ENCODE measurements around the gene NSMCE3.

NSMCE3 gene

GRCh38 chr15:29269485-29270168 lies at the start of gene NSMCE3:
Gene NSMCE3, minus strand, starts transcription at chr15:29269822. Its CDS starts 117 bp downstream, at chr15:29269705.
- peak; percentile 68 for DNase-seq (ENCODE audit: low spot score)

GRCh38 chr15:29316422-29316821 lies 46.8 kb upstream of the NSMCE3 start:
- no peak for DNase-seq (ENCODE audit: low spot score)

GRCh38 chr15:29312387-29312786 lies 42.8 kb upstream of the NSMCE3 start:
- no peak for DNase-seq (ENCODE audit: low spot score)

DNA sequence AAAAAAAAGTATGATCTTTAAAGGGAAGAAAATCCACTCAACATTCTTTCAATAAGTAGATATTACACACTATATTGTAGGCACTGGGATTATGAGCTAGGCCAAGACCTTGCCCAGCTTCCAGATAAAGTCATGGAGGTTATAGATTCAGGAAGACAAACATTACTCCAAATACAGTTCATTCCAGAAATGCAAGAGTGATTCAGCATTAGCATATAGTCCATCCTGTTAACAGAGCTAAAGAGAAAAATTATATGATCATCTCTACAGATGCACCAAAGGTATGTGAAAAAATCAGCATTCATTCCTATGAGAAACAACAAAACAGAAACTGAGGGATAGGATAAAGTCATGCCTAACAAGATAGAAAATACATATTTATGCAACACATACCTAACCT lies 42.1 kb upstream of the NSMCE3 start:
- DNase-seq (ENCODE audit: low spot score), result no peak

- no peak for DNase-seq (ENCODE audit: low spot score)
Observed at GRCh38 chr15:29309139-29309538, 39.5 kb upstream of the NSMCE3 start.

DNA sequence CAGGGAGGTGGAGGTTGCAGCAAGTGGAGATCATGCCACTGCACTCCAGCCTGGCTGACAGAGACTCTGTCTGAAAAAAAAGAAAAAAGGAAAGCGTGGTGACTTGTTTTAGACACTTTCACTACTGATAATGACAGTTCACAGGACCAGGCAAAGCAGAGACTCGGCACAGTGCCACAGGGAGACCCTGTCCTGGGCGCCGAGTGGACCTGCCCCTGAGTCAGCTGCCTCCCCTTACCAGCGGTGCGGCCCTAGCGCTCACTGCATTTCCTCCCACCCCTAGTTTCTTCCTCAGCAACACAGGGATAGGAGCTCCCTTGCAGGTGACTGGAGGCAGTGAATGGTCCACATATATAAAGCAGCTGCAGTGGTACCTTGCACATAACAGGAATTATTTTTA lies 38.7 kb upstream of the NSMCE3 start:
- no peak for DNase-seq (ENCODE audit: low spot score)

- DNase-seq (ENCODE audit: low spot score), result no peak
Observed at GRCh38 chr15:29305556-29305955, 35.9 kb upstream of the NSMCE3 start.

DNA sequence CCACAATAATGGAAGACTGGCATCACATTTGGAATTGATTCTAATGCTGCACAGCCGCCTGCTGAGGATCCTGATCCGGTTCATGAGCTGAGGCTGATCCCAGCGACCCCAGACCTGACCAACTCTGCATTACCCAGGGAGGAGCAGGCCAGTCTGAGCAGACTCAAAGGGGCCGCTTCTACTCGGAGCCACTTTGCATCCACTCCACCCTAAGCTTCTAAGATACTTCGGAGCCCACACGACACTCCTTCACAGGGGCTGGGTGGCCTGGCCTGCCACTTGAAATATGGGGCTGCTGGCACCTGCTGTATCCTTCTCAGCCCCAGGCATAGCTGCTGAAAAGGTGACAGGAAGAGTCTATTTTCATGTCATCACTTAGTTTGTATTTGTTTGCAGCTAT lies 33.2 kb upstream of the NSMCE3 start:
- no peak for DNase-seq (ENCODE audit: low spot score)

DNA sequence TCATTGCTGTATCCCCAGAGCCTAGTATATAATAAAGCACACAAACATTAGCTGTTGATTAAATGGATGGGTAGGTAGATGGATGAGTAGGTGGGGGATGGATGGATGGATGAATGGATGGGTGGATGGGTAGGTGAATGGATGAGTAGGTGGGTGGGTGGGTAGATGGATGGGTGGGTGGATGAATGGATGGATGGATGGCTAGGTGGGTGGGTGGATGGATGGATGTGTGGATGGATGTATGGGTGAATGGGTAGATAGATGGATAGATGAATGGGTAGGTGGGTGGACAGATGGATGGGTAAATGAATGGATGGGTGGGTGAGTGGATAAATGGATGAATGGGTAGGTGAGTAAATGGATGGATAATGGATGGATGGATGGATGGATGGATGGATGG lies 30.2 kb upstream of the NSMCE3 start:
- no peak for DNase-seq (ENCODE audit: low spot score)

DNA sequence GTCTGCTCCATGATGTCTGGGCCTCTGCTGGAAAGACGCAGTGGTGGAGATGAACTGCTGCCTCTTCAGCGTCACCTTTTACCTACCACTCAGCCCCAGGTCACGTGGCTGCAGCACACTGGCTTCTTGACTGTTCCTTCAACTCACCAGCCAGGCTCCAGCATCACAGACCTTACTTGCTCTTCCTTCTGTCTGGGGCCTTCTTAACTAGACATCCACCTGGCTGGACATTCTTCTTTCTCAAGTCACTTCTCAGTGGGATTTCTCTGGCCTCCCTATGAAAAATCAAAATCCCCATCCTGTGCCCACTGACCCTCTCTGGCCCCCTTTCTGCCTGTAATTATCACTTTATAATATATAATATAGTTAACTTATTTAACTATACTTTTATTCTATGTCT lies 29.7 kb upstream of the NSMCE3 start:
- DNase-seq (ENCODE audit: low spot score), result no peak

- no peak for DNase-seq (ENCODE audit: low spot score)
Observed at GRCh38 chr15:29294732-29295325, 25.2 kb upstream of the NSMCE3 start.

DNA sequence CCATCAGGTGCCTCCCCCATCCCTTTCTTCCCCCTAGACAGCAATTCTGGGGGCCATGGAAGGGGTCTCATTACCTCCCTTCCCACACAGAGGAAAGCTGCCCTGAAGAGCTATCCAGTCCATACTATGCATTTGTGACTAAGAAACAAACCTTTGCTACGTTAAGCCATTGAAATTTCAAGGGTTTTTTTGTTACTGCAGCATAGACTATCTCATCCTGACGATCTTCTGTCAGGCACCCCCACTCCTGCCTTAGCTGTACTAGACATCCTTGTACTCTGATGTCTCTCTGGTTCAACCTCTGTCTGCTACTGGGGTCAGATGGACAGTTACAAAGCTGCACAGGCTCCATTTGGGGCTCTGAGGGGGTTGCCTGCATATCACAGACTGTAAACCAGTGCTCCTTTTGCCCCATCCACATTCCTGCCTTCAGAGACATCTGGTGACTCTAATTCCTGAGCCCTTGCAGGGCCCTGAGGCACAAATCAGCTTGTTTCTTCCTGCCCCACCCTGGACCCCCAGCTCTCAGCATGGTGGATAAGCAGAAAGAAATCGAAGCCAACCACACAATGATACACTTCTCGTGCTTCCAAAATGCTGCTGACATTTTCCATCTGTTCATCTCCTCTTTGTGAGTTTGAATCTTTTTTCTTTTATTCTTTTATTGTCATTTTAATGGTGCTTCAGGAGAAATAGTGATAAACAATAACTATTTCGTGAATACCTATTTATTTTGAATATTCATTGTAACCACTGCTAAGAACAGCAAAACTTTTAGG lies 21.6 kb upstream of the NSMCE3 start:
- DNase-seq (ENCODE audit: low spot score), result no peak

DNA sequence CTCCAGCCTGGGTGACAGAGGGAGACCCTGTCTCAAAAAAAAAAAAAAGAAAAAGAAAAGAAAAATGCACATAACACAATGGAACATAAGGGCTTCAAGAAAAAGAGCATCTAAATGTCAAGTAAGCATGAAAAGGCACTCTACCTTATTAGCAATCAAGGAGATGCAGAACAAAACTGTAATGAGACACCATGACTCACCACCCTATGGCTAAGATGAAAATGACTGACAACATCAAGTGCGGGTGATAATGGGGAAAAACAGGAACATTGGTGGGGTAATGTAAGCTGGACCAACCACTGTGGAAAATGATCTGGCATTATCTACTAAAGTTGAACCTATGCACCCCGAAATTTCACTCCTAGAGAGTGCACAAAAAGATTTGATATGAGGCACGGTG lies 19.6 kb upstream of the NSMCE3 start:
- no peak for DNase-seq (ENCODE audit: low spot score)

GRCh38 chr15:29285386-29285785 lies 15.8 kb upstream of the NSMCE3 start:
- DNase-seq (ENCODE audit: low spot score), result no peak

DNA sequence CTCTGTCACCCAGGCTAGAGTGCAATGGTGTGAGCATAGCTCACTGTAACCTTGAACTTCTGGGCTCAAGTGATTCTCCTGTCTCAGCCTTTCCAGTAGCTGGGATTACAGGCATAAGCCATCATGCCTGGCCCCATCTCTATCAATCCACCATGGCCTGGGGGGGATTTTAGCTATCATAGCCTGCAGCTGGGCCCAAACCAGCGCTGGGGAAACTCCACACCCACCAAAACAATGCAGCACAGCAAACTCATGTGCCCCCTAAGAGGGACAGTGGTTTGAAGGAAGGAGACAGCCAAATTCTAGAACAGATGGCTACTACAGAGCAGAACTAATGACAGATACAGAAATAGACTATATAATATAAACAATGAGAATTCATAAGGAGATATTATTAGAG lies 13.8 kb upstream of the NSMCE3 start:
- no peak for DNase-seq (ENCODE audit: low spot score)

DNA sequence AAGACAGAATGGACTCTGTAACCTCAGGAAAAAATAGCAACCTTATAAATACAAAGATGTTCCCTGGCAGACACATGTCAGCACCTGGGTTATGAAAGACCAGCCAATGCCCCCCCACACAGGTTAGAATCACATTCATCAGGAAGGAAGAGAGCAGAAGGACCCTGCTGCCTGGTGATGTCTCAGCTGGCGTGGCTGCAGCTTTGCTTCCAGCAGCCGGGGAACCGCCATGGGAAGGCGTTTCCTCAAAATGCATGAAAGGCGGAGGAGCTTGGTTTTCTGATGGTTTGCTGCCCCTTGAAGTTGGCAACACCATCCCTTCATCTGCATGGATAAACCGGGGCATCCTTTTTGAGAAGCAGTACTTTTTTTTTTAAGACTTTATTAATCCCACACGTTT lies 10.9 kb upstream of the NSMCE3 start:
- DNase-seq (ENCODE audit: low spot score), result no peak

DNA sequence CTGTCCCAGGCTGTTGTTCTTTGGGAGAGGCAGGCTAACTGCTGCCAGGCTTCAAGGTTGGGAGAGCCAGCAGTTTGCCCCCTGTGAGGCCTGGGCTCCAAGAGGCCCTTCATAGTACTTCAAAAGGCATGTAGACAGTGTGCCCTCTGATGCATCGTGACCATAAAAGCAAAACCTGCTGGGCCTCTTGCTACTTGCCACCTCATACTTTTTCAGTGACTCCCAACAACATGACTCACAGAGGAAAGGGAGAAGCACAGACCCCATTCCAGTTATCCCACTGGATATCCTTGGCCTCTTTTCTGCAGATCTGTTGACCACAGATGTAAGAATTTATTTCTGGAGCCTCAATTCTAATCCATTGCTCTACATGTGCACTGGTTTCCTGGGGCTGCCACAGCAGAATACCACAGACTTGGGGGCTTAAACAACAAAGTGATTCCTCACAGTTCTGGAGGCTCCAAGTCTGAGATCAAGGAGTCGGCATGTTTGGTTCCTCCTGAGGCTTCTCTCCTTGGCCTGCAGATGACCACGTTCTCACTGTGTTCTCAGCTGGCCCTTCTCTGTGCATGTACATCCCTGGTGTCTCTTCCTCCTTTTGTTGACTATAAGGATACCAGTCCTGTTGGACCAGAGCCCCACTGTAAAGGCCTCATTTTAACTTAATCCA lies 8.9 kb upstream of the NSMCE3 start:
- no peak for DNase-seq (ENCODE audit: low spot score)

GRCh38 chr15:29276366-29276765 lies 6.7 kb upstream of the NSMCE3 start:
- DNase-seq (ENCODE audit: low spot score), result no peak

- DNase-seq (ENCODE audit: low spot score), result no peak
Observed at GRCh38 chr15:29275855-29276254, 6.2 kb upstream of the NSMCE3 start.

DNA sequence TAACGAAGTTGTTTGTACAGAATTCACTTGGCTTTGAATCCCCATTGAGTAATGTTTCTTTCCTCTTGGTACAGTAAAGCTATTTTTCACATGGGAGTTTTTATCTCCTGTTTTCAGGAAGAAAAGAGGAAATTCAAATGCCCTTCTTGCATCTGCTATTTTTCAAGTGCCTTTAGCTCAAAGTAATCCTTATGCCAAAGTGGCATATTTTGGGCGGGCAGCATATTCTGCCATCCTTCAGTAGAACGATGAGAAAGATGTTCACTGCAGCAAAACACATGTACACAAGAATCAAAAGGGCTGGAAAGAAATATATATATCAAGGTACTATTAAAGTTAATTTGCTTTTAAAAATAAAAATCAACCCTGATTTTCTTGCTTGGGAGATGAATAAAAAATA lies 5.3 kb upstream of the NSMCE3 start:
- no peak for DNase-seq (ENCODE audit: low spot score)

- DNase-seq (ENCODE audit: low spot score), result no peak
Observed at GRCh38 chr15:29272219-29272618, 2.6 kb upstream of the NSMCE3 start.

DNA sequence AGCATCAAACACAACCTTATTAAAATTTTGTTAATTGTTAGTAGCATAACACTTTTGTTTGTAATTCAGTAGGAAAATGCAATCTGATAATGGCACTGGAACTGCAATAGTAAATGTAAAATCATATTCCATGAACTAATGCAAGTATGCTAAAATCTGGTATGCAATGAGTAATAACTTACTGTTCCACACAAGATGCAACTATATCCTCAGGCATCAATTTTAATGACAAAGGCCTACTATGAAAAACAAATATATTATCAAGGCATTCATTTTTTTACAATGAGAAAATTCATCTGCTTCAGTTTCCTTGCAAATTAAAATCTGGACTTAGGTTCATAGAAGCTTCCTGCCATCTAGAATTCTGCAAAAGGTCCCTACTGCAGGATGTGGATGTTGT lies 1.4 kb upstream of the NSMCE3 start:
- no peak for DNase-seq (ENCODE audit: low spot score)
